Adrenal gland (tissue), 5 donors: ENCODE data around the gene DMTF1.

Source experiments
- CTCF ChIP-seq, 6 experiments: fragments of 450-650 bp in 4 of 6; fragments of 200-600 bp in 2 of 6; sonication (generic) in 1 of 6; IDR thresholded peaks; 1 replicate in 5 of 6; 2 replicates in 1 of 6; pipeline versions ENCODE4 v1.5.1 to v1.8.0; 2016 to 2021; ENCODE audit warnings: antibody characterized with exemption in 6 of 6, mild to moderate bottlenecking in 2 of 6, moderate library complexity in 1 of 6
- POLR2A ChIP-seq, 2 donors: fragments of 450-650 bp; IDR thresholded peaks; one replicate each; pipeline ENCODE4 v1.6.1; 2017; ENCODE audit warnings: antibody characterized with exemption in 2 of 2, mild to moderate bottlenecking in 2 of 2, moderate library complexity in 1 of 2
- donor health status: DM: no; HTN: no; CAD: no.

- peak; percentile 52 to 94 (median 66) for TF ChIP-seq CTCF (IDR thresholded peaks at IDR 0.05)
- no peak for TF ChIP-seq POLR2A (IDR thresholded peaks at IDR 0.05)
Measured at GRCh38 chr7:87148332-87148955, 3.8 kb upstream of the DMTF1 start.
